ENCODE data around the gene GJB6.

The GJB6 gene

DNA sequence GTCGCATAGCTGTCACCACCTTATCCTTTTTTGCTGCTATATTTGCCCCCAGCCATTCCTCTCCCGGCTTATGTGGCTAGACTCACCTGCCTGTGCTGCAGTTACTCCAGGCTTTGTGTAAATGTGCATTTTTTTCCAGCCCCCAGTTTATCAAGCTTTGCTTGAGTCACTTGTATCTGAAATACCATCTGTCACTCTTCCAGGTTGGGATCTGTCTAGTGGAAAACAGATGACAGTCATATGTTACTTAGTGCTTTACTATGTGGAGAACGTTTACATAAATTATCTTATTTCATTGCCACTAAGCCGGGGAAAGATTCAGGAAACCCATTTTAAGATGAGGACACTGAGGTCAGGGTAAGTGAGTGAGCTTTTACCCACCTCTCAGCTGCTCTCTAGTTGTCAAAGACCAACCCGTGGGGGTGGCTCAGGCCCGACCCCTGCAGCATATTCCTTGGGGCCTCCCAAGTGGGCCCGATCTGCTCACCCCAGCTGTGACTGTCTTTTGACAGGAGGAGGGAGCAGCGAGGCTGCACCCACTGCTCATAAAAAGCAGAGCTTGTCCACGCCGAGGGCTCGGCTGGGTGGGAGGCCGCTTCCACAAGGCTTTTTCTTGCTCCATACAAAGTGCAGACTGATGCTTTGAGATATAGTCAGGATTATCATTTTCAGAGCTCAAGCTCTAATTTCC, 46.6 kb downstream of the GJB6 start:
- DNase-seq (ENCODE audit: low spot score) = no peak

DNA sequence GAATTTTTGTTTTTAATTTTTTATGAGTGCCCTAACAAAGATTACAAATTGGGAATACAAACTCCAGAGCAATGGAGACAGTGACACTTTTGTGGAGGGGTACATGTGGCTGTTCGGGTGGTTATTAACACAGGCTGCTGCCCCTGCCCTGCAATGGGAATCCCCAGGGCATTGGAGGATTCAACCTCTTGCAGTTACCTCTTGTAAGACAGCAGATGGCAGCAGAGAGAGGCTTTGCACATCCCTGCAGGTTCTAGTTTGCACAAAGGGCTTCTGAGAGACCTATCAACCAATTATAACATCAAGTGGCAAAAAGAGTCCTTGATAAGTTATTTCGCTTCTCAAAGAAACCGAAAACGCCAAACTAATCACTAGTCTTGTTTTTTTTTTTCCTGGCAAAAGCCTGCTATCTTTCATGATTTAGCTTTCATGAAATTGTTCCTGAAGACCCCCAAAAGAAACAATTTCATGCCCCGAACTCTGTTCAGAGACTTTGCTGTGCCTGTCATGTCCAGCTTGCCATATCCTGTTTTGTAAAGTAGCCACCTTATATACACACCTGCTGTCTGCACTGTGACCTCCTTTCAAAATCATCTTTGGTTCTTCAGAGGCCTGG, 49.8 kb downstream of the GJB6 start:
- DNase-seq (ENCODE audit: low spot score) = peak; percentile 85

DNA sequence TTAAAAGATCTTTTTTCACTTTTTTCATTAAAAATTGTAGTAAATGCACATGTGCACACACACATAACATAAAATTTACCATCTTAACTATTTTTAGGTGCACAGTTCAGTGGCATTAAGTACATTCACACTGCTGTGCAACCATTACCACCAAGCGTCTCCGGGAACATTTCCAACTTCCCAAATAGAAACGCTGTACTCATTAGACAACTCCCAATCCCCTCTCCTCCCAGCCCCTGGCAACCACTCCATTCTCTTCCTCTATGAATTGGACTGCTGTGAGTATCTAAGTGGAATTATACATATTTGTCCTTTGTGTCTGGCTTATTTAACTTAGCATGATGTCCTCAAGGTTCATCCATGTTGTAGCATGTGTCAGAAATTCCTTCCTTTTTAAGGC, 50.9 kb downstream of the GJB6 start:
- DNase-seq (ENCODE audit: low spot score) = no peak

DNA sequence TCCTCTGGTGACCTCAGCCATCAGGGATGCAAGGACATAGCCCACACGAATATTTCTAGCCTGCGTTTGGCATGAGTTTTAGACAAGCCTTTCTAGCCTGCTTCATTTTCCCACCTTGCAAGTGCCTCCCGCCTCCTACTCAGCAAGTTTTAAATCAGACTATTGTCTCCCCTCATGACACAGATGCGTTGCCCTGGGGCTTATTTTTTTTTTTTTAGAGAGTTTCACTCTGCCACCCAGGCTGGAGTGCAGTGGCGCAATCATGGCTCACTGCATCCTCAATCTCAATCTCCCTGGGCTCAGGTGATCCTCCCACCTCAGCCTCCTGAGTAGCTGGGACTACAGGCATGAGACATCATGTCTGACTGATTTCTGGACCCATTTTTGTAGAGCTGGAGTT, 54.0 kb downstream of the GJB6 start:
- DNase-seq (ENCODE audit: low spot score) = no peak

DNA sequence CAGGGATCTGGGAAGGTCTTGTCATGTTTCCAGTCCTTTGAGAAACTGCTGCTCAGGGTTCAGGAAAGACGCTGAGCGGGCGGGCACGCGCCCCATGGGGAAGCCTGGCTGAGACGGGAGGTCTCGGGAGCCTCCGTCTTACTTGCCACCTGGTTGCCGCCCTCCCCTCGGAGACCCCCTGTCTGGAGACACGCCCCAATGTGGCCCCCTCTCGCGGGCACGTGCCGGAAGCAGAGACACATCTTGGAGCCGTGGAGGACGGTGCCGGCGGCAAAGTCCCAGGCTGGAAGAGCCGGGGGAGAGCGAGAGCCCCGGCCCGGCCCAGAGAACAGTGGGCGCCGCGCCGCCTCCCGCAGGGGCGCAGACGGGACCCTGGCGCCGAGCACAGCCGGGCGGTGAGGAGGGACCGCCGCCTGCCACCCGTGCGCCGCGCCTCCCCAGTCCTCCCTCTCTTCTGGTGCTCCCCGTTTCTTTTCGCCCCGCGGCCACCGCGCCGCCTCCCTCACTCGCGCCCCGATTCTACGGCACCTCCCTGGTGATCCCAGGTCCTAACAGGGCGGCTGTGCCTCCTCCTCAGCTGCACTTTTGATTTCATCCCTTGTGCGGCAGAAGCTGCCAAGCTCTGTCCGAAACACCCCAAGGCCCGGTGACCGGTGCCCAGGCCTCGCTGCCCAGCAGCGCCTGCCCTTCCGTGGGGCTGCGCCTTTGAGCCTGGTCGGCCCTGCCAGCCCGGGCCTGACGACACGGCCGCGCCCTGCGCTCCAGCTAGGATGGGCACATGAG, 54.9 kb downstream of the GJB6 start:
- DNase-seq (ENCODE audit: low spot score) = no peak

DNA sequence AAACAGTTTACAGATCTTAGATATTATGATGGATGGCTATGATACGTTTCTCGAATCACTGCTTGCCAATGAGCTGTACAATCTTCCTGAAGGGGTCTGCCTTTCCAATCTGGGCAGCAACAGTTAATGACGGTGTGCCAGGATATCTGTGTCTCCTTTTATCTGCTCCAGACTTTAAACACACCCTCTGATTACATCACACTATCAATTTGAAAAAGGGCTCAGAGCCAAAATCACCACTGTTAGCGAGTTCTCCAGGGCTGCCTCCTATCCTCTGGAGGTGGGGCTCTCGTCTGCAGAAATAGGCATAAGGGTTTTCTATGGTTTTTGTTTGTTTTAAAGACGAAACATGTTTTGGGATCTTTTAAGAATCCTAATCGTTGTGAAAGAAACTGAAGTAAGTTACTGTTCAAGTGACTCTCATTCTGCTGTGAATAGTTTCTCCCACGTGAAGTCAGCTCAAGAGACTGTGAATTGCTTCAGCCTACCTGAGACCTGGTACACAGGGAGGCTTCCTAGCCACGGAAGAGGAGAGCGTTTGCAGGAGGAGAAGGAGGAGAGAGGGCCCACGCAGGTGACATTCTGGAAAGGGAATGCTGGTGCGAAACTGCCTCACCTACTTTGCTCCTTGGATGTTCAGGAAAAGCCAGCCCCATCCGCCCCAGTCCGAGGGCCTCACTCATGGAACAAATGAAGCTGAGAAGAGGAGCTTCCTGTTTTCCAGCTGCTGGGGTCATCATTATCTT, 56.0 kb downstream of the GJB6 start:
- no peak for DNase-seq (ENCODE audit: low spot score)

DNA sequence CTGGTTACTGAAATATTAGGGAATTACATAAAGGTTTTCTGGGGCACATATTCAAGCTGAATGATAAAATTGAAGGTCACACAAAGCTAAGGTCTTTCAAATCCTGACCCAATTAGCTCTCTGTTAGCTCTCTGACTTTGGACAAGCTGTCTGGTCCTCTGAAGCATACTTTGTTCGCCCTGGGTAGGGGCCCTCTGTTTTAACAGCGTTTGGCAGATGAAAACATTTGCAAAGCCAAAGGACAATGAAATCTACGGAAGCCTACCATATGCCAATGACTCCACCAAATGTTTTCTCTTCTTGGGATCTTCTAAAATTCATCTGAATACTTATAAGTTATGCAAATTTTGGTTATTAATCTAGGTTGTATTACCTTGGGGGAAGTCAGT, 56.7 kb downstream of the GJB6 start:
- no peak for DNase-seq (ENCODE audit: low spot score)

DNA sequence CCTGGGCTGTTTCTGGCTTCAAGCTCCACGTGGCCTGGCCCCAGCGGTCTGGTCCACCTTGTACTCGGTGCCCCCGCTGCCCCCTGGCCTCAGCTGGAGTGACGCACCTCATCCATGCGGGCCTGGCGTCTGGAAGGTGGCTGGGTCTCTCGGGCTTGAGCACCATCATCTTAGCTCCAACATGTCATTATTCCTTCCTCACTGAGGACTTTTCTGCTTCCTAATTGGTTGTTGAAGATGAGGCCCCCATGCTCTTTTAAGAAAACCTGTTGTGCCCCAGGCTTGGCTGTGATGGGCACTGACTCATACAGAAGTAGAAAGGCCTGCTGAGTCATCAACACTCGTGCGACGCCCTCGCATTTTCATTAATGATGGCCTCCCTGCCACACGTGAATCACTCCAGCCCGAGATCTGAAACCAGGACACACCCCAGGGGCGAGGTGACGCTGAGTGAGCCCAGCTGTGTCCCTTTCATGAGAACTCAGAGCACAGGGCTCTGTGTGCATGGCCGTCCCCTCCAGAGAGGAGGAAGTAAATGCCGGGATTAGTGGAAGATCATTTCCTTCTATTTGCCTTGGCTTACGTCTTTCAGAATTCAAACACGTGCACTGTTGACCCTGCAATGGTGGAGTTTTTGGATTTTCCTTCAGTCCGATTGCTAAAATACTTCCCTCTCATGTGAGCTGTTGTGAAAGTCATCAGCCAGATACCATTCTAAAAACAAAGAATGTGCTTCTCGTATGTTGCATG, 57.3 kb downstream of the GJB6 start:
- DNase-seq (ENCODE audit: low spot score) = peak; percentile 93

DNA sequence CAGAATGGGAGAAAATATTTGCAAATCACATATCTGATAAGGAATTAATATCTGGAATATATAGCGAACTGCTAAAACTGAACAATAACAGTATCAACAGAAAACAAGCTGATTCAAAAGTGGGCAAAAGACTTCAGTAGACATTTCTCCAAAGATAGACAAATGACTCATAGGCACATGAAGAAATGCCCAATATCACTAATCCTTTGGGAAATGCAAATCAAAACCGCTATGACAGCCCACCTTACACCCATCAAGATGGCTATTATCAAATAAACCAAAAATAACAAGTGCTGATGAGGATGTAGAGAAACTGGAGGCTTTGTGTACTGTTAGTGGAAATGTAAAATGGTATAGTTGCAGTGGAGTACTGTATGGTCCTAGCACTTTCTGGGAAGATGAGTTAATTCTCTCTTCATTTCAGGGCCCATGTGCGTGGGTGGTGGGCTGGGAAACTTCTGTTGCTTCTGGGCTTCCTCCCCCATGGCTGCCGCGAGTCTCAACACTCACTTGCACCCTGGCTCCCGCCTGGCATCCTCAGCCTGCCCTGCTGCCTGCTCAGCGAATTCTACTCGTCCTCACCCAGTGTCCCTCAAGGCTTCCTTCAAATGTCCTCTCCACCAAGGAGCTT, 58.9 kb downstream of the GJB6 start:
- no peak for DNase-seq (ENCODE audit: low spot score)
